Stimulated activated CD4-positive, alpha-beta T cell treated with anti-CD3 and anti-CD28 coated beads, Interleukin-2, amount 100 ng/mL, for 4 hours (primary cell): ENCODE data around the gene CEP20.
"Not testable (repeated sequence)": the region's sequence is repeated elsewhere in the genome, so short reads cannot be mapped to it uniquely, and the experiment has no call there.

Experiments
- DNase-seq: peaks from one replicate; pipeline ENCODE4 v3.0.0-alpha.2; 2020; ENCODE audit warnings: low read depth

The CEP20 gene

GRCh38 chr16:15857724-15858560 is 30.5 kb downstream of the CEP20 start:
- no peak for DNase-seq

DNA sequence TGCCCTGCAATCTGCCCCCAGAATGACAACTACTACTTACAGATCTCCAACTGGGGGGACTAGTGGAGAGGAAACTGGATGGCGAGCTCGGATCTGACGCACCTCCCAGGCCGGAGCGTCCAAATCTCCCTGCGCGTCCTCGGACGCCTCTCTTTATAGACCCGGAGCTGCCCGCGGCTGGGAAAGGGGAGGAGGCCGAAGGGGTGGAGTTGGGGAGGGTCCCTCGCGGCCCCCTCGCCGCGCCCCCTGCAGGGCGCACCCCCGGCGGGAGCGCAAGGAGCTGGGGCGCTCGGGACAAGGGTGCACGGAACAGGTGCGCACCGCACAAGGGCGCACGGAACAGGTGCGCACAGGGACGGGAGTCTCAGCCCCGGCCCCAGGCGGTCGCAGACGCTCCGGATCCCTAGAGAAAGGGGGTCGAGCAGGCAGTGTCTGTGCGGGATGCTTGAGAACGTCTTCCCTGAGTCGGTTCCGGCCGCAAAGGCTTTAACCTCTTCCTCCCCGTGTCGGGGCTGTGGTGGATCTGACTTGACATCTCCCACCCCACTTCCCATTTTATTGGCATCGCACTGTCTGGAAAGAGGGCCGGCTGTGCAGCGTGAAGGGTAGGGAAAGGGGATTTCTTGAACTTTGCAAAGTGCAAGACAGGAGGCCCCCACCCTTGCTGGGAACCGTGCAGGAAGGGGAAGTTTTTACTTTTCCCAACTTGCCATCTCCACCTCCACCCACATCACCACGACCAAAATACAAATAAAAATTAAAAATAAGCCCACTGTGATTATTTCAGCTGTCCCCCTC is 31.3 kb downstream of the CEP20 start, which contains the start of gene MYH11:
Gene MYH11, minus strand, starts transcription at position 128 of the 798 bp plus-strand sequence. CDS start 18,776 bp downstream, outside the sequence.
- DNase-seq, result no peak

GRCh38 chr16:15856182-15856581 is 32.2 kb downstream of the CEP20 start:
- no peak for DNase-seq

DNA sequence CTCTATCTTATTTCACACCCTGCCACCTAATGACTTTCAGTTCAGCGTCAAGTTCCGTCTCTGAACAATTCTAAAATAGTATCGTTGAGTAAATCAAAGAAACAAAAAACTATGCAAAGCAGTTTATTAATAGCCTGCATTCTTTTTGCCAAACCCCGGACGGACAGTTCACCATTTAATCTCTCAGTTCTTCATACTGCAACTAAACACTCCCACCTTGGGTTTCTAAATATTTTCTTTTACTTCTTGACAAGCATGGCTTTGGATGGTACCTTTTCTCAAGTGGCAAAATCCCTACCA is 32.7 kb downstream of the CEP20 start:
- DNase-seq, result no peak

GRCh38 chr16:15854906-15855703 is 33.3 kb downstream of the CEP20 start:
- DNase-seq, result no peak

DNA sequence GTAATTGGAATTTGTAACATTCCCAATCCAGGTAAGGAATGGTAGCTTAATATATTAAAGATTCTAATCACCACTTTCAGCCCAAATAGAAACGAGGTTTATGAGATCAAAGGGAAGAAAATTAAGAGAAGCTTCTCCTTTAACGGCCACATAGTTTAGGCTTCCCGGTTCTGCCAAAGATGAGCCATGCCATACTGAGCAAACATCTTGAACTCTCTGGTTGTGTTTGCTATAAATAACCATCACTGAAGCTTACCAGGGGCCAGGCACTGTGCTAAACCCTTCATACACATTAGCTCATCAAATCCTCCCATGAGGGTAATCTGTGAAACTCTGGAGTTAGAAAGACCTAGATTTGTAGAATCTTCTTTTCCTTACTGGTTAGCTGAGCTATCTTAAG is 34.3 kb downstream of the CEP20 start:
- DNase-seq, result no peak

GRCh38 chr16:15853021-15853420 is 35.4 kb downstream of the CEP20 start:
- no peak for DNase-seq

DNA sequence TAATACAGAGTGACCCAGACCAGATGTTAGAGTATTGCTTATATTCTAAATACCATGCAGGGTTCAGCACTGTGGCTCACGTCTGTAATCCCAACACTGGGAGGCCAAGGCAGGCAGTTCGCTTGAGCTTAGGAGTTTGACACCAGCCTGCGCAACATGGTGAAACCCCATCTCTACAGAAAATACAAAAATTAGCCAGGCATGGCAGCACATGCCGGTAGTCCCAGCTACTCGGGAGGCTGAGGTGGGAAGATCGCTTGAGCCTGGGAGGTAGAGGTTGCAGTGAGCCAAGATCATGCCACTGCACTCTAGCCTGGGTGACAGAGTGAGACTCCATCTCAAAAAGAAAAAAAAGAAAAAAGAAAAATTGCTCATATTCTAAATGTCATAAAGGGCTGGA is 37.8 kb downstream of the CEP20 start:
- DNase-seq, result not testable (repeated sequence)

GRCh38 chr16:15849209-15849981 is 39.0 kb downstream of the CEP20 start:
- no peak for DNase-seq

DNA sequence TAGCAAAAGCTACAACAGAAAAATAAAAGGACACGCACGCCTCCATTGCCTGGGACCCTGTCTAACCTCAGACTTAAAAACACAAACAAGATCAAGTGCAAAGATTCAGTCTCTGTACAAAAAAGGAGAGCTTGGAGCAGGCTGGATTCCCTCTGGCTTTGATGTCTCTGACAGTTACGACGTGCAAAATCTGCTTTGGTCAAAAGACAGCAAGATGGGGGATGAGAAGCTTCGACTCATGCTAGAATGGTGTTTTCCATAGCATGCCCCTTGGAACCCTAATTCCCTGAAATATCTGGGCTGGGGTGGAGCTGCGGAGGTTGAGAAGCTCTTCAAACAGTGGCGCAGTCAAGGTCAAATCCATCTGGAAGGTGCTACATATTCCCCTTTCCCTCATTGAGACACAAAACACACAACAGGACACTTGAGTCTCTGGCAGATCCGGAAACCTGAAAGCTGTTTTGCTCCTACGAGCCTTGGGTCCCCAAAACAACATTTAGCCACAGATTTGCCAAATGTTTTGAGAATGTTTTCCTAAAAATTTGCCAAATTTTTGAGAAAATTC is 40.7 kb downstream of the CEP20 start:
- DNase-seq, result no peak

GRCh38 chr16:15846510-15846909 is 41.9 kb downstream of the CEP20 start:
- no peak for DNase-seq

DNA sequence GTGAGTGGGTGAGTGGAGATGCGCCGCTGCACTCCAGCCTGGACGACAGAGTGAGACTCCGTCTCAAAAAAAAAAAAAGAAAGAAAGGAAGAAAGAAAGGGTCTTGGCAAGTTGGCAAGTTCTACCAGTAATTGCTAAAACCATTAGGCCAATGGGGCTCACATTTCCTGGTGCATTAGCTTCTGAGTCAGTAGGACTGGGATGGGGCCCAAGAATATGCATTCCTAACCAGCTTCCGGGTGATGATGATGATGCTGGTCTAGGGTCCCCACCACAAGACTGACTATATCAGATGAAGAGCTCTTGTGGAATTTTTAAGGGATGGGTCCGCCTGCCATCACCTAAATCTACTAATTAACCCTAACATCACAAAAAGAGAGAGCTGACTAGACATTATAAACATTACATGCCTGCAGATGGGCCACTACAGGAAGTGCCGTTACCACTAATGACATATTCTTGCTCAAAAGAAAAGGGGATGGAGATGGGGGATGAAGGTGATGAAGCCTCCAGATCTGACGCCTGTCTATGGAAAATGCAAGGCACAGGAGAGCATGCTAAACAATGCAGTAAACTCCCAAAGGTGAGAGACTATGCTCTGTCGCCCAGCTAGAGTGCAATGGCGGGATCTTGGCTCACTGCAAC is 44.6 kb downstream of the CEP20 start:
- DNase-seq, result no peak

DNA sequence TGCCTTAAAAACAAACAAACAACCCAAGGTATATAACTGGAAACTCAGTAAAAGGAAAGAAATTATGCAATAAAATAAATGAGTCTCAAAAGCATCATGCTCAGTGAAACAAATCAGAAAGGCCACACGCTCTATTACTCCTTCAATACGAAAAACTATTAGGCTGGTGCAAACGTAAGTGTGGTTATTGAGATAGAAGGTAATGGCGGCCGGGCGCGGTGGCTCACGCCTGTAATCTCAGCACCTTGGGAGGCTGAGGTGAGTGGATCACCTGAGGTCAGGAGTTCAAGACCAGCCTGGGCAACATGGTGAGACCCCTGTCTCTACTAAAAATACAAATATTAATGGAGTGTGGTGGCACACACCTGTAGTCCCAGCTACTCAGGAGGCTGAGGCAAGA is 49.2 kb downstream of the CEP20 start:
- not testable (repeated sequence) for DNase-seq

- DNase-seq, result no peak
Observed at GRCh38 chr16:15837761-15838160, 50.6 kb downstream of the CEP20 start.

DNA sequence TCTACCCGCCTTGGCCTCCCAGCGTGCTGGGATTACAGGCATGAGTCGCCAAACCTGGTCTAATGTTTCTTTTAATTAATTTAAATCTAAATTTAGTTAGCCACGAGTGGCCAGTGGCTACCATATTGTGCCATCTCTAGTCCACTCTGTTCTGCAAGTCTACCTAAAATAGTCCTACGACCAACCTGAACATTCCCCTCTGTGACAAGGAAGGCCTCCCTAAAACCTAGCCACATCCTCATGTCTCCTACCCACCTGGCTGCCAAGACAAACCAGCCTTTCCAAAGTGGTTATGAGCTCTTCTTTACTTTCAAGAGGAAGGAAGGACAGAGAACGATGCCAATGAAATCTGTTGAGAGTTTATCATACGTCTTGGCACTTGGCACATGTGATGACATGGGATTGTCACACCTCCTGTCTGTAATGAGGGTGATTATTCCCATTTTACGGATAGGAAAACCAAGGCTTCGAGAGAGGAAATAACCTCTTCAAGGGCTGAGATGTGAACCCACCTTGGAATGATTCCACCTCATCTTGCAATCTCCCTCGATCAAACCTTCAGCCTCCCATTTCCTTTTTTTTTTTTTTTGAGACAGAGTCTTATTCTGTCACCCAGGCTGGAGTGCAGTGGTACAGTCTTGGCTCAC is 51.3 kb downstream of the CEP20 start:
- no peak for DNase-seq

DNA sequence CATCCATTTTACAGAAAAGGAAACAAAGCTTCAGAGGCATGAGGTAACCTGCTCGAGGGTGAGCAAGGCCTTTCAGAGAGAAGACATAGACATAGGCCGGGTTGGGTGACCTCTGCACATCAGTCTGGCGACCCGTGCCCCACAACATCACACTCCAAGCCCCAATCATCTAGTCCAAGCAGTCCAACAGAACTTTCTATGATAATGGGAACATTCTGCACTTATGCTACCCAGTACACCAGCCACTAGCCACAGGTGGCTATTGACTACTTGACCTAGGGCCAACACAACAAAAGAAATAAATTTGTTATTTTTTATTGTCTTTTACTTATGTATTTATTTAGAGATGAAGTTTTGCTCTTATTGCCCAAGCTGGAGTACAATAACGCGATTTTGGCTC is 52.3 kb downstream of the CEP20 start:
- no peak for DNase-seq

- DNase-seq, result no peak
Observed at GRCh38 chr16:15835136-15835878, 53.1 kb downstream of the CEP20 start.

DNA sequence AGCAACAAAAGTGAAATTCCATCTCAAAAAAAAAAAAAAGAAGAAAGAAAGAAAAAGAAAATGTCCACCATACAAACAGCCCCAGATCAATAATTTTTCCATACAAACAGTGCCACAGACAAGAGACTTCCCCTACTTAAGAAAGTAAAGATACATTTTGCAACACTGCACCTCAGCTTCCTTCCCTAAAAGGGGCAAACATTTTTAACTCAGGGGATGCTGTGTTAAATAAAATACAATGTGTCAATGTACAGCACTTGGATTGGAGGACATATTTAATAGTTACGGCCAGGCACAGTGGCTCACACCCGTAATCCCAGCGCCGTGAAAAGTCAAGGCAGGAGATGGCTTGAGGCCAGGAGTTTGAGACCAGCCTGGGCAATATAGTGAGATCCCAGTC is 53.9 kb downstream of the CEP20 start:
- no peak for DNase-seq

DNA sequence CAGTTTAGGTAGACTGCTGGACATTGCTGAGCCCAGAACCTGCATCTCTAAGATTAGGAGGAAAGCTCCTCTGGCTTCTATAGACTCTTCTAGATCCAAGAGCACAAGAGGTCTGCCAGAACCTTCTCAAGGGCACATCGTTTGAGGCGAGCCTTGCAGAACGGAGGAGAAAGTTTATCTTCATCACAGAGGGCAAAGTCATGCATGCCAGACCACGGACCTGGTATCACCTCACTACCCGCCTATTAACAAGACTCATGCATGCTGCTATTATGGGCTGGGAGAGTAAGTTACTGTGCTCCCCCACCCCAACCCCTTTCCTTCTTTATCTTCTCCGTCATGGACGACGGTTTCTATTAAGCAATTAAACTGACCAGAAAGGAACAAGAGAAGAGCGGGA is 54.9 kb downstream of the CEP20 start:
- no peak for DNase-seq

- DNase-seq, result no peak
Observed at GRCh38 chr16:15832241-15832640, 56.2 kb downstream of the CEP20 start.
